CD4-positive, alpha-beta memory T cell (primary cell): ENCODE measurements around the gene KCTD13. TPM values are rescaled to one million over a fixed set of nuclear protein-coding genes. Genes with fewer than 3 reads are reported as not detected.
A peak's percentile ranks its signal among the peaks of the same experiment; 100 is the strongest.

ENCODE experiments used
- CTCF ChIA-PET: fragments of 350-600 bp; sonication (Branson Sonifier 250); formaldehyde crosslinking; loops from one replicate; lab custom pipeline; 2021; ENCODE audit warnings: inconsistent platforms; ENCODE audit not compliant: partially characterized antibody; lab: Charles Lee
- POLR2A ChIA-PET: fragments of 350-600 bp; sonication (Branson Sonifier 250); formaldehyde crosslinking; loops from one replicate; lab custom pipeline; 2021; ENCODE audit not compliant: partially characterized antibody; lab: Charles Lee
- DNase-seq, 5 donors: peaks; one replicate each; pipeline versions ENCODE4 v3.0.0 to v3.0.0-alpha.2; 2020 to 2022; ENCODE audit warnings: mixed read lengths in 1 of 5
- H3K27ac ChIP-seq: one replicate; pipeline ENCODE4 v1.7.0; 2013; ENCODE audit warnings: low read depth, low read length
- H3K27me3 ChIP-seq: 2 replicates; pipeline ENCODE4 v1.7.0; 2013; ENCODE audit warnings: mild to moderate bottlenecking, low read length, moderate library complexity; ENCODE audit not compliant: insufficient read depth
- H3K36me3 ChIP-seq: 2 replicates; pipeline ENCODE4 v1.7.0; 2013; ENCODE audit warnings: mild to moderate bottlenecking, low read length, moderate library complexity; ENCODE audit not compliant: insufficient read depth
- H3K4me1 ChIP-seq: 2 replicates; pipeline ENCODE4 v1.7.0; 2013; ENCODE audit warnings: mild to moderate bottlenecking, low read length, moderate library complexity; ENCODE audit not compliant: insufficient read depth
- H3K4me3 ChIP-seq, 2 donors: one replicate each; pipeline ENCODE4 v1.7.0; 2013; ENCODE audit warnings: low read length in 2 of 2, mild to moderate bottlenecking in 1 of 2
- H3K9me3 ChIP-seq, 2 donors: one replicate each; pipeline ENCODE4 v1.7.0; 2013; ENCODE audit warnings: low read length in 2 of 2, control low read depth in 1 of 2; ENCODE audit not compliant: control insufficient read depth in 1 of 2
- H3K27ac Mint-ChIP-seq, 7 donors: one replicate each; pipeline ENCODE4 v1.8.0; 2020 to 2021; ENCODE audit warnings: mixed read lengths in 7 of 7, mild to moderate bottlenecking in 6 of 7, inconsistent platforms in 3 of 7, moderate library complexity in 3 of 7
- H3K27me3 Mint-ChIP-seq, 2 donors: one replicate each; pipeline ENCODE4 v1.8.0; 2020 to 2021; ENCODE audit warnings: mixed read lengths in 2 of 2
- H3K36me3 Mint-ChIP-seq, 2 donors: one replicate each; pipeline ENCODE4 v1.8.0; 2020 to 2021; ENCODE audit warnings: mixed read lengths in 2 of 2, inconsistent platforms in 1 of 2, mild to moderate bottlenecking in 1 of 2
- H3K4me1 Mint-ChIP-seq, 4 donors: one replicate each; pipeline ENCODE4 v1.8.0; 2020 to 2021; ENCODE audit warnings: mixed read lengths in 4 of 4, mild to moderate bottlenecking in 1 of 4
- H3K4me3 Mint-ChIP-seq, 8 donors: one replicate each; pipeline ENCODE4 v1.8.0; 2020 to 2021; ENCODE audit warnings: mixed read lengths in 8 of 8, mild to moderate bottlenecking in 7 of 8, moderate library complexity in 6 of 8, inconsistent platforms in 3 of 8
- H3K9me3 Mint-ChIP-seq, 8 donors: one replicate each; pipeline ENCODE4 v1.8.0; 2020 to 2021; ENCODE audit warnings: mixed read lengths in 8 of 8, mild to moderate bottlenecking in 5 of 8, inconsistent platforms in 3 of 8, moderate library complexity in 1 of 8
- intact Hi-C: fragments of 100-400 bp; cut with micrococcal nuclease; formaldehyde crosslinking; loops from one replicate; pipeline ENCODE4 v1.15.1; 2023
- polyA plus RNA-seq, 2 donors: library from polyadenylated mRNA; unstranded; fragments of 300-500 nt; fragmentation: Illumina TruSeq; gene quantifications; one replicate each; pipeline ENCODE4 v1.2.3, GENCODE V29; 2021
- total RNA-seq, 2 experiments: library from RNA; stranded (reverse); gene quantifications; one replicate each; pipeline ENCODE4 v1.2.3, GENCODE V29; 2021

The KCTD13 gene
- total and polyA plus RNA-seq, 4 experiments from 2014 or later, result 6.0 to 87.3 (median 51.0) TPM

GRCh38 chr16:29862884-29863668 is 63.0 kb downstream of the KCTD13 start, which contains the start of gene CDIPT:
TSS of gene CDIPT (minus strand) at chr16:29863226. CDS start at chr16:29862857, 369 bp downstream.
- peaks cover 4 to 34% (median 19%) of the 10 kb centered on the region in 4 donors for H3K4me1 Mint-ChIP-seq
- H3K4me3 ChIP-seq, result peak within 1 kb of the TSS; percentile 69 to 83
- peak within 1 kb of the TSS; percentile 89 for H3K27ac ChIP-seq
- no peaks in the 10 kb centered on the region for H3K9me3 ChIP-seq
- H3K36me3 Mint-ChIP-seq, result peaks cover 17 to 30% of the 10 kb centered on the region in 2 donors
- peaks cover 16% of the 10 kb centered on the region for H3K36me3 ChIP-seq
- POLR2A ChIA-PET, result interaction anchor here (0.6 to 3.0 kb wide), 22 partner anchors 9 to 200 kb away, joined by 3 to 18 read pairs (median 4); partner anchors contain the start of genes ASPHD1, HIRIP3, INO80E and KCTD13
- H3K27me3 Mint-ChIP-seq, result no peaks in the 10 kb centered on the region
- no peaks in the 10 kb centered on the region for H3K27me3 ChIP-seq
- intact Hi-C loops, result loop anchor here (1.0 to 5.0 kb wide), 7 partner anchors 13 to 158 kb away; partner anchors contain the start of genes ASPHD1, INO80E, KCTD13 and PAGR1
- H3K4me1 ChIP-seq, result peaks cover 22% of the 10 kb centered on the region
- CTCF ChIA-PET, result interaction anchor here (0.7 to 1.7 kb wide), 6 partner anchors 14 to 163 kb away, joined by 3 to 4 read pairs (median 4); partner anchors contain the start of gene PAGR1
- H3K9me3 Mint-ChIP-seq, result peaks cover 0 to 2% (median 0%) of the 10 kb centered on the region in 8 donors
- H3K4me3 Mint-ChIP-seq, result peak within 1 kb of the TSS; percentile 84 to 99 (median 96)
- peak within 1 kb of the TSS; percentile 87 to 100 (median 98) for H3K27ac Mint-ChIP-seq
- DNase-seq, result peak; percentile 95 to 96 (median 95)

DNA sequence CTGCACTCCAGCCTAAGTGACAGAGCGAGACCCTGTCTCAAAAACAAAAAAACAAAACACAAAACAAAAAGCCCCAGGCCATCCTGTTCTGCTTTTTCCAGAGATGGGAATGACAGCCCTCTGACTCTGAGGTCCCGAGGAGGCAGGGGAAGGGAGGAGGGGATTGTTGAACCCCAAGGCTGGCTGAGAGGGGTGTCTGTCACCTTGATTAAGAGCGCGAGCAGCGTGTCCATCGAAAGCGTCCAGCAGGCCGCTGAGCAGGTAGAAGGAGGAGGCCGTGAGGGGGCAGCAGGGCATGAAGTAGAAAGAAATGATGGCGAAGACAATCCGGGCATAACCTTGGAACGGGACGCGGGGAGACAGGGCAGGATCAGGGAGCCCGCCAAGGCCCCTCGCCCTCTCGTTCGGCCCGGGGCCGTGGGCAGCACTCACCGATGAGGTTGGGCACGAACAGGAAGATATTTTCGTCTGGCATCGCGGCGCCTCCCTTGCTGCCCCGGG is 63.6 kb downstream of the KCTD13 start:
- Histone ChIP-seq H3K4me1 (peaks cover 22% of the 10 kb centered on the region), H3K27me3 (no peaks in the 10 kb centered on the region), H3K27ac (peak overlapping the region; percentile 89), H3K9me3 (no peaks in the 10 kb centered on the region), H3K36me3 (peaks cover 16% of the 10 kb centered on the region), H3K4me3 (peak overlapping the region; percentile 69 to 83)
- intact Hi-C loops, result loop anchor here (5.0 kb wide), 1 partner anchor 65 kb away; the partner anchor contains the start of gene KCTD13
- no peaks in the 10 kb centered on the region for H3K27me3 Mint-ChIP-seq
- H3K9me3 Mint-ChIP-seq, result peaks cover 0 to 2% (median 0%) of the 10 kb centered on the region in 8 donors
- peak overlapping the region; percentile 73 to 96 (median 93) for H3K27ac Mint-ChIP-seq
- peak overlapping the region; percentile 84 to 99 (median 96) for H3K4me3 Mint-ChIP-seq
- DNase-seq, result no peak
- POLR2A ChIA-PET, result interaction anchor here (0.6 to 3.0 kb wide), 10 partner anchors 42 to 173 kb away, joined by 3 to 18 read pairs (median 5); partner anchors contain the start of genes HIRIP3, INO80E, KCTD13 and KIF22
- CTCF ChIA-PET, result interaction anchor here (1.4 to 1.8 kb wide), 3 partner anchors 14 to 162 kb away, joined by 3 to 9 read pairs (median 4); partner anchors contain the start of gene PAGR1
- H3K4me1 Mint-ChIP-seq, result peaks cover 4 to 34% (median 19%) of the 10 kb centered on the region in 4 donors
- H3K36me3 Mint-ChIP-seq, result peaks cover 17 to 30% of the 10 kb centered on the region in 2 donors

DNA sequence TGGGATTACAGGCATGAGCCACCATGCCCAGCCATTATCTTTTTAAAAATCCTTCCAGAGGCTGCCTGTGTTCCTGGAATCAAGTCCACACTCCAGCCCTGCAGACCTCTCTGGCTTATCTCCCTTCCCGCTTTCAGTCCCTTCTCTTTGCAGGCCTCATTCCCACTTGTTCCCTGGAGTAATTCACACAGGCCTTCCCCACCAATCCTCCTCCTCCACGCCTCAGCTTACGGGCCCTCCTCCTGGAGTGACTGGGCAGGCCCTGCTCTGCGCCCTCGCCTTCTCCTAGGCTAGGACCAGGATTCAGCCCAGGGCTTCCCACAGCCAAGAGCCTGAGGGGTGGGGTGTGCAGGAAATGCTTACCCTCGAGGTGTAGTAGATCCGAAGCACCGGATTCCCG is 65.8 kb downstream of the KCTD13 start:
- intact Hi-C loops, result loop anchor here (5.0 kb wide), 1 partner anchor 67 kb away; the partner anchor contains the start of gene KCTD13

GRCh38 chr16:29858974-29859373 is 67.1 kb downstream of the KCTD13 start:
- H3K4me3 Mint-ChIP-seq, result no peak overlapping the region
- CTCF ChIA-PET, result interaction anchor here (1.3 to 2.9 kb wide), 2 partner anchors 11 to 159 kb away, joined by 4 to 18 read pairs; no protein-coding TSS in a partner anchor

More for the DNA sequence above, 65.8 kb downstream of the KCTD13 start:
- H3K4me1 Mint-ChIP-seq, result peaks cover 4 to 32% (median 19%) of the 10 kb centered on the region in 4 donors
- Histone ChIP-seq H3K36me3 (peaks cover 16% of the 10 kb centered on the region), H3K4me3 (no peak overlapping the region), H3K4me1 (peaks cover 22% of the 10 kb centered on the region), H3K27ac (no peak overlapping the region), H3K9me3 (no peaks in the 10 kb centered on the region), H3K27me3 (no peaks in the 10 kb centered on the region)
- POLR2A ChIA-PET, result interaction anchor here (0.6 to 1.5 kb wide), 2 partner anchors 53 to 104 kb away, joined by 3 read pairs; no protein-coding TSS in a partner anchor
- peaks cover 17 to 34% of the 10 kb centered on the region in 2 donors for H3K36me3 Mint-ChIP-seq
- no peak overlapping the region for H3K27ac Mint-ChIP-seq
- peak overlapping the region in 4 of 8 donors; percentile 41 to 84 (median 64) for H3K4me3 Mint-ChIP-seq
- H3K9me3 Mint-ChIP-seq, result peaks cover 0 to 2% (median 0%) of the 10 kb centered on the region in 8 donors
- H3K27me3 Mint-ChIP-seq, result no peaks in the 10 kb centered on the region
- CTCF ChIA-PET, result interaction anchor here (0.6 kb wide), 1 partner anchor 10 kb away, joined by 3 read pairs; no protein-coding TSS in a partner anchor
- DNase-seq, result no peak

GRCh38 chr16:29858149-29858849 is 67.7 kb downstream of the KCTD13 start:
- Histone ChIP-seq H3K27me3 (no peaks in the 10 kb centered on the region), H3K4me1 (peaks cover 17% of the 10 kb centered on the region), H3K9me3 (no peaks in the 10 kb centered on the region), H3K4me3 (no peak overlapping the region), H3K27ac (no peak overlapping the region), H3K36me3 (peaks cover 16% of the 10 kb centered on the region)
- Mint-ChIP-seq H3K4me3 (peak overlapping the region in 2 of 8 donors; percentile 39 to 74), H3K9me3 (peaks cover 0 to 2% (median 0%) of the 10 kb centered on the region in 8 donors), H3K4me1 (peaks cover 3 to 26% (median 14%) of the 10 kb centered on the region in 4 donors), H3K27me3 (no peaks in the 10 kb centered on the region), H3K27ac (peak overlapping the region in 1 of 7 donors; percentile 65), H3K36me3 (peaks cover 17 to 34% of the 10 kb centered on the region in 2 donors)
- ChIA-PET POLR2A (interaction anchor here (0.7 to 1.4 kb wide), 4 partner anchors 10 to 158 kb away, joined by 3 to 4 read pairs (median 4); no protein-coding TSS in a partner anchor), CTCF (interaction anchor here (1.3 to 2.9 kb wide), 2 partner anchors 10 to 158 kb away, joined by 4 to 18 read pairs; no protein-coding TSS in a partner anchor)
- DNase-seq, result no peak
- intact Hi-C loops, result no loop called here

More at GRCh38 chr16:29858974-29859373, 67.1 kb downstream of the KCTD13 start:
- no peak overlapping the region for H3K27ac Mint-ChIP-seq
- intact Hi-C loops, result no loop called here
- H3K4me3 ChIP-seq, result no peak overlapping the region
- H3K36me3 Mint-ChIP-seq, result peaks cover 17 to 34% of the 10 kb centered on the region in 2 donors
- H3K27me3 ChIP-seq, result no peaks in the 10 kb centered on the region
- no peaks in the 10 kb centered on the region for H3K27me3 Mint-ChIP-seq
- peaks cover 22% of the 10 kb centered on the region for H3K4me1 ChIP-seq
- POLR2A ChIA-PET, result interaction anchor here (1.5 kb wide), 1 partner anchor 52 kb away, joined by 3 read pairs; no protein-coding TSS in a partner anchor
- H3K9me3 ChIP-seq, result no peaks in the 10 kb centered on the region
- H3K9me3 Mint-ChIP-seq, result peaks cover 0 to 2% (median 0%) of the 10 kb centered on the region in 8 donors
- no peak for DNase-seq
- H3K36me3 ChIP-seq, result peaks cover 16% of the 10 kb centered on the region
- peaks cover 4 to 31% (median 18%) of the 10 kb centered on the region in 4 donors for H3K4me1 Mint-ChIP-seq
- no peak overlapping the region for H3K27ac ChIP-seq

DNA sequence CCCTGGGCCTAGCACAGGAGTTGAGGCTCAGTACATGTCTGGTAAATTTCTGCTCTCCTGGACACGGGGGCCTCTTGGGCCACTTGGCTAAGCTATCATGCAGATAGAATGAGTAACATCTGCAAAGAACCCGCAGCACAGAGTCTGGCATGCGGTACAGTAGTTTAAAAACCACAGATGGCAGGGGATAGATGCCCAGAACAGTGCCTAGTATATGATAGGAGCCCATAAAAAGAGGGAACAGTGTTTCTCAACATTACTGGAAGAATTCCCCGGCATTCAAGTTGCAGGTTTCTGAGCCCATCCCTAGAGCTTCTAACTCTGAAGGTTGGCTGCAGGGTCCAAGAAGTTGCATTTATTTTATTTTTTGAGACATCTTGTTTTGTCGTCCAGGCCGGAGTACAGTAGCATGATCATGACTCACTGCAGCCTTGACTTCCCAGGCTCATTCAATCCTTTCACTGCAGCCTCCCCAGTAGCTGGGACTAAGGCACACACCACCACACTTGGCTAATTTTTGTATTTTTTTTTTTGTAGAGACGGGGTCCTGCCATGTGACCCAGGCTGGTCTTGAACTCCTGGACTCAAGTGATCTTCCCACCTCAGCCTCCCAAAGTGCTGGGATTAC is 68.8 kb downstream of the KCTD13 start:
- Histone ChIP-seq H3K27ac (no peak overlapping the region), H3K9me3 (no peaks in the 10 kb centered on the region), H3K4me1 (peaks cover 15% of the 10 kb centered on the region), H3K4me3 (no peak overlapping the region), H3K36me3 (peaks cover 16% of the 10 kb centered on the region), H3K27me3 (no peaks in the 10 kb centered on the region)
- Mint-ChIP-seq H3K9me3 (peaks cover 0 to 2% (median 0%) of the 10 kb centered on the region in 8 donors), H3K4me3 (no peak overlapping the region), H3K36me3 (peaks cover 17 to 30% of the 10 kb centered on the region in 2 donors), H3K27ac (no peak overlapping the region), H3K4me1 (peaks cover 3 to 22% (median 12%) of the 10 kb centered on the region in 4 donors), H3K27me3 (no peaks in the 10 kb centered on the region)
- intact Hi-C loops, result no loop called here
- DNase-seq, result no peak
- CTCF ChIA-PET, result interaction anchor here (2.9 kb wide), 1 partner anchor 9 kb away, joined by 18 read pairs; no protein-coding TSS in a partner anchor
- POLR2A ChIA-PET, result interaction anchor here (0.7 to 1.7 kb wide), 10 partner anchors 9 to 157 kb away, joined by 3 to 6 read pairs (median 4); partner anchors contain the start of genes MVP and PAGR1
